Activated CD8-positive, alpha-beta memory T cell treated with anti-CD3 and anti-CD28 coated beads for 1 hour (primary cell): Measurements from ENCODE around the gene SND1.

Experiments used
- DNase-seq, 2 donors: peaks; one replicate each; pipeline ENCODE4 v3.0.0-alpha.2; 2020; ENCODE audit warnings: low read depth in 1 of 2; ENCODE audit errors: extremely low read depth in 1 of 2

Gene SND1

GRCh38 chr7:127718340-127718679 is 66.3 kb downstream of the SND1 start:
- DNase-seq: no peak

DNA sequence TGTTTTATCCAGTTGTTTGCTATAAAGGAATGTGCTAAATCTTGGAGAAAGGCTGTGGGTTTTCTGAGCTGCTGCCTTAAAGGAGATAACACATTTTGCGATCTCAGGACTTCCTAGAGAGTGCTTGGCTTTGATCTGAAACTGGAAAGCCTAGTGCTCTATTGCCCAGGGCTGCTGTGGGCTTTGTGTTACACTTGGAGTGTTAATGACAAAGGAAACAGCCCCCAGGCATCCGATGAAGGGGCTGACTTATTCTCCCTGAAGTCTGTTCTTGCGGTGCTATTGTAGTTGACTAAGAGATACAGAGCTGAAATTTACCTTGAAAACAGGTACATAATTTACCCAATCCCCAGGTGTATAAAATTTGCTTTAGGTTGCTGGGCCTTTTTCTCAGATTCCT is 74.5 kb downstream of the SND1 start:
- DNase-seq: no peak

DNA sequence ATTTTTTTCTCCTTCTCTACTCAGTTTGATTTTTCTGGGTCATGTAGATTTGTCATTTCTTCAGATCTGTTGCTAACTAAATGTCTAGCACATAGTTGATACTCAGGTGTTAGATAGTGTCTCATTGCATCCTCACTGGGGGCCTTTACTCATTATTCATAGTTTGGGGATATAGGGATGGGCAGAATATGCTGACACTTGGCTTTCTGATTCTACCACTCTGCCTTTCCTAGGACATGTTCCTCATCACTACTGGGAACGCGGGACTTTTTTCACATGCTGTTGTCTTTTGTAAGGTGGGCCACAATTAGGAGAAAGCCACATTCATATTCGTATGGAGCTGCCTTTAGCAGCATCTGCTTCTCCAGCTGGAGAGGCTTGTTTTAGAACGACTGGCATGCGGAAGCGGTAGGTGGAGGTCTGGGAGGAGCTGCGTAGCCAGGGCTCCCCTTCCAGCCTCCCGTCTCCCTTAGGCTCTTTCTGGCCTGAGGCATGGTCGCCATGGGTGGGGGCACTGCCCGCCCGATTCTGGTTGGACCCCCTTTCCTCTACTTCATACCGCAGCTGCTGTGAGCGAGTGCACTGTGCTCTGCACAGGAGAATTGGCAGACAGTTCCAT is 78.8 kb downstream of the SND1 start:
- DNase-seq: no peak

DNA sequence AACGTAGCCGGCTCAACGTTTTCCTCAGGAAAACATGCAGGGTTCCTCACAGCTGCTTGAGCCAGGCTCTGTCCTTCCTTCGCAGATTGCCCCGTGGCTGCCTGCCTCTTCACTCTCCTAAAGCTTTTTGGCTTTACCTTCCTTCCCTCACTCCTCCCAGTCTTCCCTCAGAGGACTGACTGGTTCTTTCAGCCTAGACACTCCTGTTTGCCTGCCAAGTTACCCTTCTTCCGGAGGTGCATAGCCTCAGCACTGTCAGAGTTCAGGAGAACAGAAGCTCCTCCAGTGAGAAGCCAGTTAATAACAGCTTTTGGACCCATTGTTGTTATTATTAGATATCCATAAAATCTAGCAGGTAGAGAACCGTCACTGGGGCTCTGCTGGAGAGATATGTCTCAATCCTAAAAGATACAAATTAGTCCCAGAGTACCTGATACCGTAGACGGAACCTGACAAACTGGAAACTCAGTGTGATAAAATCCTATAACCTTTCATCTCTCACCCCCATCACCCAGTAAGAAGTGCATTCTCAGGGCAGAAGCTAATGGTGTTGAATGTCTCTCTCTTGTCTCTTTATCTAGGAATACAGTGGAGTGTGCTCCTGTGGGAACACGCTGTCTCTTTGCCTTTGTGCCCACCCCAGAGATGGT is 79.6 kb downstream of the SND1 start:
- no peak for DNase-seq

DNA sequence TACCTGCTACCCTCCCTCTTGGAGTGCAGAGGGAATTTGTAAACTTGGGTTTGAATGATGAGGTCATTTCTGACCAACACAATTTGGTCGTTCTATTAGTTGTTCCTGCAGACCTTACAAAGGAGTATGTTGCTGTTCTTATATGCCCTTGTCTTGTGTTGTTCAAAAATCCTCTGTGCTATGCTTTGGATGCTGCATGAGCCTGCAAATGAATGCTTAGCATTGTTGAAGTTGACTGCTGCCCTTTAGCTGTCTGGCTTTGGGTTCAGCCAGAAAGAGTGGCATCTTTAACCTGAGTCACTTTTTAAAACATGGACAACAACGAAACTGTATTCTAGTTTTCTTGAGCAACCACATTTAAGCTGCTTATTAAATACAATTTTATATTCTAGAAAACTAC is 80.3 kb downstream of the SND1 start:
- DNase-seq: no peak

- DNase-seq: no peak
Observed at GRCh38 chr7:127733986-127734385, 82.0 kb downstream of the SND1 start.

GRCh38 chr7:127736511-127736910 is 84.5 kb downstream of the SND1 start:
- no peak for DNase-seq

GRCh38 chr7:127738859-127739258 is 86.9 kb downstream of the SND1 start:
- no peak for DNase-seq

- DNase-seq: no peak
Observed at GRCh38 chr7:127741764-127742375, 89.9 kb downstream of the SND1 start.

DNA sequence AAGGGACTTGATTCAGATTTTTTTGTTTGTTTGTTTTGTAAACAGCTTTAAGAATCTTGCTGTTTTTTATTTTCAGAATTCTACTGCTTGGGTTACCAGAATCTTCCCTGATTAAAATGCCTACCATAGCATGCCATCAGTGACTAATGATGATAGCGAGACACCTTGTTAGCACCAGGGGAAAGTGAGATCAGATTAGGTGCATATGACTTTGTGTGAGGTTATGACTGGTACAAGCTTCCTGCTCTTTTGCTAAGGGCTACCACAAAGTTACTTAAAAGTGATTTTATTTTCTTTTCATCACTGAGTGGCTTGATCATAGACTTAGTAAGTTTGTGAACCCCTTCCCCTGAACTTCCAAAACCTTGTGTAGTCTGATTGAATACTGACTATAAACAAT is 93.5 kb downstream of the SND1 start:
- DNase-seq: no peak

DNA sequence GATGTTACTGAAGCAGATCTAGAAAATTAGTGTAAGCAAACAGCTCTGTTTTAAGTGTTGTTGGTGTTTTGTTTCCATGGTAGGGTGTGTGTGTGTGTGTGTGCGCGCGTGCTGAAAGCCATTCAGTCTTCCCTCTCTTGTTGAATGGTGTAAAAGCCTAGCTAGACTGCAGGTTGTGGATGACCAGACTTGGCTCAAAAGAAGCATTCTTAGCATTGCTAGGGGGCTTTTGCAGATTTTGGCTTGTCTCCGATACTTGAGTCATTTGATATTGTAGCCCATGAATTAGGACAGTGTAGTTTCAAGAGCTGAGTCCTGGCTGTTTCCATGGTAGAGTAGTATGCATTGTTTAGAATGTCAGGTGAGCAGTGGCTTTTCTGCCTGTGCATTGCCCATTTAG is 99.1 kb downstream of the SND1 start:
- DNase-seq: no peak

- no peak for DNase-seq
Observed at GRCh38 chr7:127751490-127752448, 99.8 kb downstream of the SND1 start.

GRCh38 chr7:127752829-127753228 is 100.8 kb downstream of the SND1 start:
- no peak for DNase-seq

- no peak for DNase-seq
Observed at GRCh38 chr7:127754457-127754856, 102.5 kb downstream of the SND1 start.

DNA sequence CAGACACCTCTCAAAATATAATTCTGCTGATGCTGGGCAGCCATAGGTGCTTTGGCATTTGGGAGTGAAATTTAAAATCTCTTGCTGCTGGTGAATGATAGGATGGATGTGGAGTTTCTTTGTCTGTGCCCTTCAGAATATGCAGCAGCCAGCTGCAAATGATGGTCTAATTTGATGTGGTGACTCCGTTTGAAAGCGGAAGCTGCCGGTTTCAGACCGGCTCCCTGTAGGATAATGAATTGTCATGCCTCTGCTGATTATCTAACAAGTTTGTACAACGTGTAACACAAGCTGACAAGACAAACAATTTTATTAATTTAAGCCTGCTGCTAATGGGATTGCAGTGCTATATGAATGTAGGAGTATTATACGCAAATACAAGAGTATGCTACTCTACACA is 103.5 kb downstream of the SND1 start:
- no peak for DNase-seq

DNA sequence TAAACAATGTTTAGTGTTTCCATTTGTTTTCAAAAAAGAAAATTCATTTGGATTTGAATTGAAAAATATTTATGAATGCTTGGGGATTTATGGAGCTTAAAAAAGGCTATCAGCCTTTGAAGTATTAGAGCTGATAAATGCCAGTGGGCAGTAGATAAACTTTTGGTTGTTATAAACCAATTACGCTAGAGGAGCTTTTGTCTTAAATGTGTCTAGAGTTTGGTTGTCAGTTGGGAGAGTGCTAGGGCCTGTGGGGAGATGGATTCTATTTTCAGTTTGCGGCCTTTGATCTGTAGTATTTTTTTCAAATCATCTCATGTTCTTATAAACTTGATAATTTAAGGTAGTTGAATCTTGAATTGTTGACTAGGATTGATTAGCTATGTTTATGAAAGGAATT is 104.0 kb downstream of the SND1 start:
- DNase-seq: no peak

DNA sequence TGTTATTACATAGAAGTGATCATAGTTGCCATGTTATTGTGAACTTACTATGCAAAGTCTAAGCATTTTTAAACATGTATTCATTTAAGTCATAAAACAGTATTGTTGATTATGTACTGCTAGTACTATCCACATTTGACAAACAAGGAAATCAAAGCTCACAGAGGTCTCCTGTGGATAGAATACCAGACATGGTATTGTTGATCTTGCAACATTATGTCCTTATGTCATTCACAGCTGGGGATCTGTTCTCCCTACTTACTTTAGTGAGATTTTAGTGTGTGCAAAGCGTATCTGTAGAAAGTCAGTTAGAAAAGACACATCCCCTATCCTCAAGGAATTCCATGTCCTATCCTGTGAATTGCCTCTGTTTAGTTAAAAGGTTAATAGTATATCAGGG is 106.1 kb downstream of the SND1 start:
- no peak for DNase-seq

DNA sequence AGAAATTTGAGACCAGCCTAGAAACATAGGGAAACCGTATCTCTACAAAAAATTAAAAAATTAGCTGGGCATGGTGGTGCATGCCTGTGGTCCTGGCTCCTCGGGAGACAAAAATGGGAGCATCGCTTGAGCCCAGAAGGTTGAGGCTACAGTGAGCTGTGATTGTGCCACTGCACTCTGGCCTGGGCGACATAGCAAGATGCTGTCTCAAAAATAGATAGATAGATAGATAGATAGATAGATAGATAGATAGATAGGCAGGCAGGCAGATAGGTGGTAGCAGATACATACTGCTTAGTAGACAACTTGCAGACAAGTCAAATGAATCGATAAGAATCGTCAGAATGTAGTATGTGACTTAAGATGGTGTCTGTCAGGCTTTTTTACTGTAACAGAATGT is 106.9 kb downstream of the SND1 start:
- DNase-seq: no peak

GRCh38 chr7:127759945-127760421 is 108.0 kb downstream of the SND1 start:
- DNase-seq: no peak

DNA sequence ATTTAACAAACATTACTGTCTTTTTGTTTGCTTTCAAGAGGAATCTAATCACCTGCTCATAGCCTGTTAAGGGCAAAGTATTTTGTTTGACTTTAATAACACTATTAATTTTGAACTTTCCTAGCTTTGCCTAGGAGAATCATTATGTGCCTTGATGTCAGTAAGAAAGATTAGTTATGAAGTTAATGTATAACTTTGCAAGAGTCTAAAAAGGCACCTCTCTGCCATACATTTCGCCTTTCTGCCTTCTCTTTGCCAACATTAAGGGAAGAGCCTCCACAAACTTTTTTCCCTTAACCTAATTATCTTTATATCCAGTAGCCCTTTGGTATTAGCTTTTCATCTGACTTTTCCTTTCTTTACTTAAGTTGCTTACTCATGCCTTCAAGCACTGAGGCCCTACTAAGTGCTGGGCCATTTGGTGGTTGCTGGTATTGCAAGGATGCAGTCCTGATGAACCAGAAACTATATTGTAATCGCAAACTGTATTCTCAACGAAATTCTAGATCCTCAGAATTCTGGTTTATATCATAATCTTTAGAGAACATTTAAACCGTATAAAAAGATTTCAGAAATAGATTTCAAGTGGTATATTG is 108.5 kb downstream of the SND1 start:
- no peak for DNase-seq

DNA sequence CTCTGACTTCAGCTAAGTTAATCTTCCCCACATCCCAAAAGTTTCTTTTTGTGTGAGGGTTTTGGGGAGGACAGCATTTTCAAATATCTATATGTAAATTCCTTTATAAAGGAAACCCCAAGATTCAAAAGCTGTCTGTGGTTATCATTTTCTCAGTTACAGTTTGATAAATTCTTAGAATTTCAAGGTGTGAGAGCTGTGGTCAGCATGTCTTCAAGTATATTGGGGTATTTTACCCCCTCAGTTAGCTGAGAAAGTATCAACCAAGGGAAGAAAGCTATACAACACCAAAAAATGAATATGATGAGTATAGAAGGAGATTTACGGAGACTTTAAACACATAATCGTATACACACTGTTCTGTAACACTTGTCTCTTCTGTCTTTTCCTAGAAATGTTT is 109.2 kb downstream of the SND1 start:
- DNase-seq: no peak
